HG02798 (cell line): ENCODE measurements around the gene SEMA5B.

ENCODE experiments used
- ATAC-seq: cut with Tn5 transposase; IDR thresholded peaks from one replicate; pipeline ENCODE4 v1.9.1; 2021; ENCODE audit warnings: mild to moderate bottlenecking; ENCODE audit not compliant: unreplicated experiment, poor library complexity

Gene SEMA5B

GRCh38 chr3:123058505-123058904 lies 30.9 kb upstream of the SEMA5B start:
- ATAC-seq, result no peak

- ATAC-seq, result no peak
Measured at GRCh38 chr3:123055352-123055751, 27.8 kb upstream of the SEMA5B start.

DNA sequence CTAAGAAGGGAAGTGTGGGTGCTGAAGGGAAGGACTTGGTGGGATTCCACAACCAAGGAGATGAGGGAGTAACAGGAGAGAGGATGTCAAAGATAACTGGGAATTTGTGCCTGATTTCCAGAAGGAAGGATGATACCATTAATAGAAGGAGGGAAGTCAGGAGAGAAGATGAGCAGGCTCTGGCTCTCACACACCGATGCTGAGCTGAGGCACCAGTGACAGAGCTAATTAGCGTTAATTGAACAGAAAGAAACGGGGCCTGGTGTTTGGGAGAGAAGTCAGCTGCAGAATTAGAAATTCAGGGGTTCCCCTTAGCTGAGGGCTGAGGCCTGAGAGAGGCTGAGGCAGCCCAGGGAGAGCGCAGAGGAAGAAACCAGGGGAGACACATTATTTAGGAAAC lies 27.4 kb upstream of the SEMA5B start:
- no peak for ATAC-seq

- ATAC-seq, result no peak
Measured at GRCh38 chr3:123054109-123054778, 26.7 kb upstream of the SEMA5B start.

- ATAC-seq, result no peak
Measured at GRCh38 chr3:123053107-123053506, 25.5 kb upstream of the SEMA5B start.

DNA sequence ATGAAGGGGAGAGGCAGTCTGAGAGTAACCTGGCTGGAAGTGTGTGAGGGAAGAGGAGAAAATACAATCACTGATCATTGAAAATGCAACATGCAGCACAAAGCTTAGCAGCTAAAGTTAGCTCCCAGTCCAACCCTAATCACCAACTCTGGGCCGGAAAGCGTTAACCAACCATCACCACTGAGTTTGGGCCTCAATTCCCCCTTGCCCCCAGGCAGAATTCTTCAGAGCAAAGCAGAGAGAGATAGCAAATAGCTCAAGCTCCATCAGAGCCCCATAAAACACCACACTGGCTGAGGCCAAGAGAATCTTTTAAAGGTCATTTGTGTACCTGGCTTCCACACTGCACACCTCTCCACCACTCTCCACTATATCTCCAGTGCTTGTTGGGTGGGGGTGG lies 23.1 kb upstream of the SEMA5B start:
- no peak for ATAC-seq

- ATAC-seq, result no peak
Measured at GRCh38 chr3:123048480-123049237, 21.1 kb upstream of the SEMA5B start.

DNA sequence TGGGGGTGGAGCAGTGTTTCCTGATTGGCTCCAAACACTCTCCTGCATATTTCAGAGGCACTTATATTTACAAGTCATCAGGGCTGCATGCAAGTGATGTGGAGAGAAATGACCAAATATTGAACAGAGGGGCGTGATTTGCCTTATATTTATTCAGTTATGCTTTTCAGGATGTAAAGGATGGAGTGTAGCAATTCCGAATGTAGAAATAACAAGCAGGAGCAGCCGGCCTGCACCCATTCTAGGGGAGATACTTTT lies 19.4 kb upstream of the SEMA5B start:
- no peak for ATAC-seq

- no peak for ATAC-seq
Measured at GRCh38 chr3:123046262-123047061, 18.9 kb upstream of the SEMA5B start.

DNA sequence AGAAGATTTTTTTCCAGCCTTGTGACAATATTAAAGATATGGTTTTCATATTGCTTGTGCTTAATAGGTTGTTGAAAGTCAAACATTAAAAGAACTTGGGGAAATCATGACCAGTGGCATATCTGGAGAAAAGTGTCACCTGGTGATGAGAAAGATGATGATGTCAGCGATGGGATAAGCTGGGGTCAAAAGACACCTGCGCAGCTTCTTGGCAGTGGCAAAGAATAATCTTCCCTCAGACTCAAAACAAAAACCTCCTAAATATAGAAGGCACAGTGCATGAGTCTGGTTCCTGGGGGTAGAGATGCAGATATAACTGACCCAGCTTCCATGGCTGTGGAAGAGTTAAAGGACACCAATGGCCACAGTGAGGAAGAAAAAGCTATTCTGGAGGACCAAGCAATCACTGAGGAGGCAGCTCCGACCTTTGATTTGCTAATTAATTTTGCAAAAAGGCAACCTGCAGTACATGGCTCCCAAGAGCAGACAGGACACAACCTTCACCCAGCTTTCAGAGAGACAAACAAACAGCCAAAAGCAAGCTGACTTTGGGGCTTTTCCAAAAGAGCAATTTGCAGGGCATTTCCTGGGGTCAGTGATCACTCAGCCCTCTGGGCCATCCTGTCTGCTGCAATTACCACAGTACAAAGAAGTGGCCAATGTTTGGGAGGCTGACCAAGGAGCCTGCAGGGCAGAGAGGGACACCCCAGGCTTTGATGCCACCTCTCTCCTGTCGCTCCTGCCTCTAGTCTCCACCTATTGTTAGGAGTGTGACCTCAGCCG lies 17.6 kb upstream of the SEMA5B start:
- no peak for ATAC-seq

DNA sequence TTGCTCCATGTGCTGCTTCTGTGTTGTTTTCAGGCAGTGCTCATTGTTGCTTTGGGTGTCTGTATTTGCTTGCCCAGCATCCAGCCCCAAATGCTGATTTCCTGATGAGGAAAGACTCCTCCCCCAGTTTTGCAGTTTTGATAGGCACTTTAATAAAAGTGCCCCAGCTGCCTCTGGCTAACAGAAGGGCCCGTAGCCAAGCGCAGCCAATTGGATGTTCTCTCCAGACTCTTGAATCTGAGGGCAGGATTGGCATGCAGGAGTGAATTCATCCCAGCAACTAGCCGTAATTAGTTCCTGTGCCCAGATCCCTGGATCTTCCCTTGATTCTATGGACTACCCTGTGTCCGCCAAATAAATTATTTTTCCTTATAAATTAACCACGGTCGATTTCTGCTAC lies 14.8 kb upstream of the SEMA5B start:
- ATAC-seq, result no peak

DNA sequence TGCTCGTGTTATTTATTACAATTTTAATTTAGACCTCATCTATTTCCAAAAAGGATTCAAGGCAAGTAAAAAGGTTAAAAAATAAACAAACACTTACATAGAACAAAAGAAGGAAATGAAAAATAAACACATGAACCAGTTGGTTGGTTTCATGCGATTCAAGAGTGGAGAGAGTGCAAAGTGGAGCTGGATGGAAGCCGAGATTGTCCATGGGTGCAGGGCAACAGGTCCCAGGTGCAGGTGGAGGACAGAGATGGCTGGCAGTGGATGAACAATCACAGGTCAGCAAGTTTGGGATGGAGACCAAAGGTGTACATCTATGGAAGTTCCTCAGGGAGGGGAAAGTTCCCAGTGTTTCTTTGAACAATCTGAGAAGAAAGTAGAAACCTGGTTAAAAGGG lies 11.6 kb upstream of the SEMA5B start:
- ATAC-seq, result no peak

GRCh38 chr3:123038751-123039150 lies 11.2 kb upstream of the SEMA5B start:
- ATAC-seq, result no peak

DNA sequence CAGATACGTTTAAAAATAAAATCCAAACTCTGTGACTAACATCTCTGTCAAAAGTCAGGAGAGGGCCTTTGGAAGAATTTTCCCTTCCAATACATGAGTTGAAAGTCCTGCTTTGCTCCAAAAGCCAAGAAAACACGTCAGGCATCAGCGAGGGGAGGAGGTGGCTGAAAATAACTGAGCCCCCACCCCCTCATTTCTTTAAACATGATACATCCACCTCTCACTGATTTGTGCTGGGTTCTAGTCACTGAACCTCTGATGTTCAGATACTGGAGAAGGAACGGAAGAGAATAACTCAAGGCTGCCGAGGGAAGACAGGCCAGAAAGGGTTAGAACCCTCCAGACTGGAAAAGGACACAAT lies 9.4 kb upstream of the SEMA5B start:
- ATAC-seq, result no peak

DNA sequence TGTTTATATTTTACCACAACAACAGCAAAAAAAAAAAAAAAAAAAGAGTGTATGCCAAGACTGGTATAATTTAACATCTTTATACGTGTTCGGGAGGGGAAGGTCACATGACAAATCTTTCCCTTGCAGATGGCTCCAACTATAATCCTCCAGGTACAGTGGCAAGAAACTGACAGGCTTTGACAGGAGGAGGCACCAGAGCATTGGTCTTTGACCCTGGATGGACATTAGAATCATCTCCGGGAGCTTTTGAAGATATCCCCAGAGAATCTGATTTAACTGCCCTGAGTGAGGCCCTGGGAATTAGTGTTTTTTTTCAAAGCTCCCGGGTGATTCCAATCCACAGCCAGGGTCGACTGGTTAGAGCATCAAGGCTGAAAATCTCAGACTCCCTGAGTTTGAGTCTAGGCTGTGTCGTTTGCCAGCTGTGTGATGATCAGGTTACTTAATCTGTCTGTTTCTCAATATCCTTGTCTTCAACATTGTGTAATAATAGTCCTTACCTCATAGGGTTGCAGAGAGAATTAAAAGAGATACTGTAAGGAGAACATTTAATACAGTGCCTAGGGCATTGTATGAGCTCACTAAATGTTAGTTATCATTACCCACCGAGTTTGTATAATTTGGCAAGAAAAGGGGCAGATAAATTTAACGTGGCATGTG lies 8.9 kb upstream of the SEMA5B start:
- no peak for ATAC-seq

DNA sequence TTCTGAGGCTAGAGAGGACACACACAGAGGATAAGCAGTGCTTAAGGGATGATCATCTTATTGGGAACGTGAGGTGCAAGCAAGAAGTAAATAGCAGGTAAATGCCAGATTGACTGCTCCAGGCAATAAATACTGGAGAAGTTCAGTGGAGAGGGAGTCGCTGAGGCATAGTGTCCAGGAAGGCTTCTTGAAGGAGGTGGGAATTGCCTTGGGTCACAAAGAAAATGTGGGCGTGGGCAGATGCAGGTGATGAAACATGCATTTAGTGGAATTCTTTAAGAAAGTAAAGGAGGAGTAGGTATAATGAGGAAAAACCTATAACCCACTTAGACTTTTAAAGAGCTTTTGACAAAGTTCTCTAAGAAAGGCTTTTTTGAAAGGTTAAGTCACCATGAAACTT lies 7.4 kb upstream of the SEMA5B start:
- ATAC-seq, result no peak

DNA sequence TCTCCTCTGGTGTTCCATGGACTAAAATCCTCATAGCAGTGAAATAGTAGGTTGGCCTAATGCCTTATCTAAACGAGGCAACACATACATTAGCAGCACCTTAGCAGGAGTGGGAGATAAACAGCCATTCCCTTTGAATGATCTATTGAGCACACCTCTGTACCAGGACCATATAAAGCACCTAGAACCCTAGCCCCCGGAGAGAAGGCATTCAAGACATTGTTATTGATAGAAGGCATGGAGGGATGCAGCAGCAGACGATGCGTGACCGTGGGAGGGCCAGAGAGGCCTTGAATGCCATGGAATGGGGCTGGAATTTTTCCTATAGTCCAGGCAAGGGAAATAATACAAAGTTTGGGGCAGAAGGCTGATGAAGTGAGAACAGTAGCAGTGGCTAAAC lies 6.6 kb upstream of the SEMA5B start:
- ATAC-seq, result no peak

GRCh38 chr3:123032057-123032456 lies 4.5 kb upstream of the SEMA5B start:
- no peak for ATAC-seq

GRCh38 chr3:123031051-123031450 lies 3.5 kb upstream of the SEMA5B start:
- no peak for ATAC-seq

- no peak for ATAC-seq
Measured at GRCh38 chr3:123028233-123028828, 768 bp upstream of the SEMA5B start.
